Activated naive CD4-positive, alpha-beta T cell treated with anti-CD3 and anti-CD28 coated beads for 36 hours (primary cell): ENCODE results near the gene MRPL51. TPM values are rescaled to one million over a fixed set of nuclear protein-coding genes. Genes with fewer than 3 reads are reported as not detected.
A peak's percentile ranks its signal among the peaks of the same experiment; 100 is the strongest.

ENCODE experiments used
- CTCF ChIA-PET: fragments of 350-600 bp; sonication (Branson Sonifier 250); formaldehyde crosslinking; loops from one replicate; lab custom pipeline; 2021; ENCODE audit warnings: antibody characterized with exemption; lab: Charles Lee
- DNase-seq: peaks from one replicate; pipeline ENCODE4 v3.0.0-alpha.2; 2020
- H3K27ac Mint-ChIP-seq: one replicate; pipeline ENCODE4 v1.8.0; 2021; ENCODE audit warnings: mild to moderate bottlenecking, mixed read lengths
- H3K27me3 Mint-ChIP-seq: one replicate; pipeline ENCODE4 v1.8.0; 2021; ENCODE audit warnings: low read depth, mixed read lengths
- H3K36me3 Mint-ChIP-seq: one replicate; pipeline ENCODE4 v1.8.0; 2021; ENCODE audit warnings: low read depth, mixed read lengths
- H3K4me1 Mint-ChIP-seq: one replicate; pipeline ENCODE4 v1.8.0; 2021; ENCODE audit warnings: low read depth, mixed read lengths
- H3K4me3 Mint-ChIP-seq: one replicate; pipeline ENCODE4 v1.8.0; 2021; ENCODE audit warnings: mild to moderate bottlenecking, moderate library complexity, mixed read lengths
- H3K9me3 Mint-ChIP-seq: one replicate; pipeline ENCODE4 v1.8.0; 2021; ENCODE audit warnings: mixed read lengths
- intact Hi-C: fragments of 100-400 bp; cut with micrococcal nuclease; formaldehyde crosslinking; loops from one replicate; pipeline ENCODE4 v1.15.1; 2023
- total RNA-seq, 2 experiments: library from RNA; stranded (reverse); gene quantifications; one replicate each; pipeline ENCODE4 v1.2.3, GENCODE V29; 2021

Gene MRPL51
- total RNA-seq, 2 experiments from 2014 or later: 273 to 278 TPM

DNA sequence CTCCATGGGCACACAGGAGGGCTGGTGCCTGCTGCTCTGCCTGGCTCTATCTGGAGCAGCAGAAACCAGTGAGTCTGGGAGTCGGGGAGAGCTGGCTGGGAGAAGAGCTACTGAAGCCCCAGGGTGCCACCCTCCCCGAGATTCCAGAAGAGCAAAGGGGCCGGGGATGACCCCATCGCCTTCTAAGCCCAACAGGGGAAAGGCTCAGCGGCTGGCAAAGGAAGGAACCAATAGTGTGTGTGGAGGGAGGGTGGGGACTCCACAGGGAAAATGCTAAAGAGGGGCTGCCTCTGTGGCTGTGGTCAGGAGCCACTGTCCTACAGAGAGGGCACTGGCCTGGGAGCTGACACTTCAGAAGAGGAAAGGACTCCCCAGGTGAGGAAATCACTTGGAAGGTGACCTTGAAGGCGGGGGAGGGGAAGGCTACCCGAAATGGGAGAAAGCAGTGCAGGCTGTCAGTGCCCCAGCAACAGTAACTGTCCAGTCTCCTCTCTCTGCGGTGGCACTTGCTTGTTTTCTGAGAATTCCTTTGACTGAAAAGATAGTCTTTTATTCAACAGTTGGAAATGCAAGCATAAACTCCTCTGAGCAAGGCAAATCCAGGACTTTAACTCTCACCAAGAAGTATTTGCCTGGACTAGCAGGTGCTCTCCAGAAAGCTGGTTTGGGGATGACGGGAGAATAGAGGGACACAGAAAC lies 40.7 kb downstream of the MRPL51 start:
- CTCF ChIA-PET: interaction anchor here (1.0 to 4.2 kb wide), 4 partner anchors 8 to 27 kb away, joined by 3 to 31 read pairs (median 26); partner anchors contain the start of gene CD27
- Mint-ChIP-seq H3K4me1 (peaks cover 66% of the 10 kb centered on the region), H3K4me3 (peak overlapping the region; percentile 98), H3K27ac (peak overlapping the region; percentile 98), H3K36me3 (peaks cover 83% of the 10 kb centered on the region), H3K9me3 (no peaks in the 10 kb centered on the region), H3K27me3 (no peaks in the 10 kb centered on the region)
- intact Hi-C loops: loop anchor here (1.0 kb wide), 4 partner anchors 8 to 80 kb away; partner anchors contain the start of gene CD27
- no peak for DNase-seq

DNA sequence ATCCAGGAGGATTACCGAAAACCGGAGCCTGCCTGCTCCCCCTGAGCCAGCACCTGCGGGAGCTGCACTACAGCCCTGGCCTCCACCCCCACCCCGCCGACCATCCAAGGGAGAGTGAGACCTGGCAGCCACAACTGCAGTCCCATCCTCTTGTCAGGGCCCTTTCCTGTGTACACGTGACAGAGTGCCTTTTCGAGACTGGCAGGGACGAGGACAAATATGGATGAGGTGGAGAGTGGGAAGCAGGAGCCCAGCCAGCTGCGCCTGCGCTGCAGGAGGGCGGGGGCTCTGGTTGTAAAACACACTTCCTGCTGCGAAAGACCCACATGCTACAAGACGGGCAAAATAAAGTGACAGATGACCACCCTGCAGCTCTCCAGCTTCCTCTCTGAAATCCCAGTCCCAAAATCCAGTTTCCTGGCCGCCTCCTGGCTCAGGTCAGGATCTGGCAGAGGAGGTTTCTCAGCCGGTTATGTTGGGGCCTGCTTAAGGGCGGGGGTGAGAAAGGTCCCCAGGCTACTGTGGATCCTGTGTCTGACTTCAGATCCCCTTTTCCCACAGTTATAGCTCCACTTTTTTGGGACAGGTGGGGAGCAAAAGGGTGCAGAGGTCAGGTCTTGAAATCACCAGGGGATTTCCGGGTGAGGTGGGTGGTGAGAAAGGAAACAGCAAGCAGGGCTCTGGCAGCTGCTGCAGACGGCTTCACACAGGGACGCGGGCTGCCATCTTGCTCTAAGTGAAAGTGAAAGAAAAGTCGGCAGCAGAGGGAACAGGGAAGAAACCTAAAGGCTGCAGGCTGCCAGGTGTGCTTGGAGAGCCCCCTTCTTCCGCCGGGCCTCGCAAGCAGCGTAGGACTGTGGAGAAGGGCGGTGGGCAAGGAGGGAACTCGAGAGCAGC lies 41.5 kb downstream of the MRPL51 start, which contains the start of gene TAPBPL:
TSS of gene TAPBPL (plus strand) at position 695 of the 897 bp plus-strand sequence. CDS start 207 bp downstream, outside the sequence.
- no peaks in the 10 kb centered on the region for H3K9me3 Mint-ChIP-seq
- H3K27ac Mint-ChIP-seq: peak within 1 kb of the TSS; percentile 98
- H3K36me3 Mint-ChIP-seq: peaks cover 82% of the 10 kb centered on the region
- H3K4me3 Mint-ChIP-seq: peak within 1 kb of the TSS; percentile 98
- peaks cover 65% of the 10 kb centered on the region for H3K4me1 Mint-ChIP-seq
- CTCF ChIA-PET: interaction anchor here (0.5 to 4.2 kb wide), 7 partner anchors 10 to 419 kb away, joined by 3 to 31 read pairs (median 4); no protein-coding TSS in a partner anchor
- H3K27me3 Mint-ChIP-seq: no peaks in the 10 kb centered on the region
- intact Hi-C loops: loop anchor here (1.0 kb wide), 4 partner anchors 7 to 81 kb away; partner anchors contain the start of gene CD27
- peak; percentile 93 for DNase-seq

DNA sequence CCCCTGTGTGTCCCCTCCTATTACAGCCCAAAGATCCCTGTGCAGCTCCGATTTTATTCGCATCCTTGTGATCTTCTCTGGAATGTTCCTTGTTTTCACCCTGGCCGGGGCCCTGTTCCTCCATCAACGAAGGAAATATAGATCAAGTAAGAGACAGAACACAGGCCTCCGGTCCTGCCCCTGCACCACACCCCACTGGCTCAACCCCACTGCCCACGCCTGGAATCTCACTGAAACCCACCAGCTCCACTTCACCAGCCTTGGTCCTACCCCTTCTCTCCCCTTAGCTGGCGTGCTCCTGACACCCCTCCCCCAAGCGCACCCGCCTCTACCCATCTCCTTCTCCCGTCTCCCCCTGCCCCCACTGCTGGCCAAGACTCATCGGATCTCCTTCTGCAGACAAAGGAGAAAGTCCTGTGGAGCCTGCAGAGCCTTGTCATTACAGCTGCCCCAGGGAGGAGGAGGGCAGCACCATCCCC lies 42.2 kb downstream of the MRPL51 start:
- intact Hi-C loops: no loop called here
- Mint-ChIP-seq H3K9me3 (no peaks in the 10 kb centered on the region), H3K4me3 (peak overlapping the region; percentile 98), H3K36me3 (peaks cover 81% of the 10 kb centered on the region), H3K27ac (peak overlapping the region; percentile 98), H3K27me3 (no peaks in the 10 kb centered on the region), H3K4me1 (peaks cover 67% of the 10 kb centered on the region)
- CTCF ChIA-PET: interaction anchor here (0.6 to 4.2 kb wide), 5 partner anchors 11 to 26 kb away, joined by 3 to 31 read pairs (median 25); no protein-coding TSS in a partner anchor
- DNase-seq: peak; percentile 63

DNA sequence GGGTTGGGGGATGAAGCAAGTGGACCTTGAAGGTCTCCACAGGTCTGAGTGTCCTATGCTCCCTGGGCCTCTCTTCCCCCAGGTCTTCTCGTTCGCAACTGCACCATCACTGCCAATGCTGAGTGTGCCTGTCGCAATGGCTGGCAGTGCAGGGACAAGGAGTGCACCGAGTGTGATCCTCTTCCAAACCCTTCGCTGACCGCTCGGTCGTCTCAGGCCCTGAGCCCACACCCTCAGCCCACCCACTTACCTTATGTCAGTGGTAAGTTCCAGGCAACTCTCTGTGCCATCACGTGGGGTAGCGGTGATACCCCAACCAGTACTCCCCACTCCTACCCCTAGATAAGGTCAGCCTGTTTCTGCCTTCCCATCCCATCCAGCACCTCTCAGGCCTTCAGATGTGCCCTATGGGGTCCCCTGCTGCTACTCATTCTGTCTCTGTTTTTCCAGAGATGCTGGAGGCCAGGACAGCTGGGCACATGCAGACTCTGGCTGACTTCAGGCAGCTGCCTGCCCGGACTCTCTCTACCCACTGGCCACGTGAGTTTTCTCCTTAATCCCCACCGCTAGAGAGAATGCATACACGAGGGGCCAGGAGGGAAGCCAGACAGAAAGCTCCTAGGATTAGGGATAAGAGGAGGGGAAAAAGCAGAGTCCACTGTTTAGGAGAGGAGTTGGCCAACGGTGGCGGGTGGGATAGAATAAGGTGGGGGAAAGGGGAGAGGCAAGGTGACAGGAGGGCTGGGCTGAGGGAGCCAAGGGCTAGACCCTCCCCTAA lies 42.8 kb downstream of the MRPL51 start:
- Mint-ChIP-seq H3K27ac (peak overlapping the region; percentile 98), H3K4me3 (peak overlapping the region; percentile 98), H3K36me3 (peaks cover 82% of the 10 kb centered on the region), H3K4me1 (peaks cover 66% of the 10 kb centered on the region), H3K9me3 (no peaks in the 10 kb centered on the region), H3K27me3 (no peaks in the 10 kb centered on the region)
- intact Hi-C loops: no loop called here
- no peak for DNase-seq
- CTCF ChIA-PET: interaction anchor here (0.6 to 4.2 kb wide), 5 partner anchors 15 to 115 kb away, joined by 3 to 31 read pairs (median 3); no protein-coding TSS in a partner anchor

DNA sequence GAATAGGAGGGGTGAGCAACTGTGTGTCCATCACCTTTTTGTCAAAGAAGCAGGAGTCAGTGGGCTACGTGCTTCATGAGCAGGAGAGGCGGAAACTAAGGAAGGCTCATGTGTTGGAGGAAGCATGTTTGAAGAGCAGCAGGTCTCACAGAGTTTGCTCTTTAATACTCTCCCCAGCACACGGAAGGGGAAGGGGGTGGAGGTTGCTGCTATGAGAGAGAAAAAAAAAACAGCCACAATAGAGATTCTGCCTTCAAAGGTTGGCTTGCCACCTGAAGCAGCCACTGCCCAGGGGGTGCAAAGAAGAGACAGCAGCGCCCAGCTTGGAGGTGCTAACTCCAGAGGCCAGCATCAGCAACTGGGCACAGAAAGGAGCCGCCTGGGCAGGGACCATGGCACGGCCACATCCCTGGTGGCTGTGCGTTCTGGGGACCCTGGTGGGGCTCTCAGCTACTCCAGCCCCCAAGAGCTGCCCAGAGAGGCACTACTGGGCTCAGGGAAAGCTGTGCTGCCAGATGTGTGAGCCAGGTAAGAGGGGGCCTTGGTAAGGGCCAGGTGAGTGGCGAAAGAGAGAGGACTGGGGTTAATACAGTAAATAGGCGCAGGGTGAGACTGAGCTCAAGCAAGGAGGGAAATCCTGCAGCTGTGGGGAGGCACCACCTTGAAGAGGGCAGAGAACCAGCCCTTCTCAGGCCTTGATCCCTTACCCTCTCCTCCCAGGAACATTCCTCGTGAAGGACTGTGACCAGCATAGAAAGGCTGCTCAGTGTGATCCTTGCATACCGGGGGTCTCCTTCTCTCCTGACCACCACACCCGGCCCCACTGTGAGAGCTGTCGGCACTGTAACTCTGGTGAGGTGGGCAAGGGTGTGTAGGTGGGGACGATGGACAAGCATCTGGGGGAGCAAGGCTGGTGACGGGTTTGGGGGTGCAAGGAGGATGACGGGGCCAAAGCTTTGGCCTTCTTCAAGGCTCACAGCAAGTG lies 48.1 kb downstream of the MRPL51 start, which contains the start of gene CD27:
TSS of gene CD27 (plus strand) at position 252 of the 985 bp plus-strand sequence. CDS start at position 393, 141 bp downstream.
- Mint-ChIP-seq H3K4me1 (peaks cover 67% of the 10 kb centered on the region), H3K9me3 (no peaks in the 10 kb centered on the region), H3K27me3 (no peaks in the 10 kb centered on the region), H3K36me3 (peaks cover 48% of the 10 kb centered on the region), H3K4me3 (peak within 1 kb of the TSS; percentile 92), H3K27ac (peak within 1 kb of the TSS; percentile 98)
- CTCF ChIA-PET: interaction anchor here (1.0 to 15.7 kb wide), 8 partner anchors 8 to 26 kb away, joined by 3 to 159 read pairs (median 6); partner anchors contain the start of gene VAMP1
- intact Hi-C loops: loop anchor here (1.0 to 10.0 kb wide), 2 partner anchors 7 to 510 kb away; partner anchors contain the start of genes PTPN6 and TAPBPL
- DNase-seq: peak; percentile 53

DNA sequence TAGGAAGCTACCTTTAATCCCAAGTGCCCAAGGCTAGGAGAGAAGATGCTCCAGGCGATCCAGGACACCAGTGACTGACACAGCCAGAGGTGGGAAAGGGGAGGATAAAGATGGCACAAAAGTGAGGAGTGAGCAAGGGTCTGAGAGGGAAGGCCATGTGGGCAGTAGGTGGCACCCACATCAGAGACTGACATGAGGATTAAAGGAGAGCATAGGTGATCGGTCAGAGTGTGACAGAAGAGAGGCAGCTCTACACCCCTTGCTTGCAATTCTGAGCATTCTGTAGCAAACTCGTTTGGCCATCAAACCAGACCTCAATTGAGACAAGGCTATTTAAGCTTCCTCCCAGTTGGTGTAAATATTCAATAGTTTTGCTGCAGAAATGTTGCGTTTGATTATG lies 49.0 kb downstream of the MRPL51 start:
- no peak for DNase-seq
- CTCF ChIA-PET: interaction anchor here (0.6 to 15.7 kb wide), 7 partner anchors 9 to 100 kb away, joined by 3 to 159 read pairs (median 4); no protein-coding TSS in a partner anchor

DNA sequence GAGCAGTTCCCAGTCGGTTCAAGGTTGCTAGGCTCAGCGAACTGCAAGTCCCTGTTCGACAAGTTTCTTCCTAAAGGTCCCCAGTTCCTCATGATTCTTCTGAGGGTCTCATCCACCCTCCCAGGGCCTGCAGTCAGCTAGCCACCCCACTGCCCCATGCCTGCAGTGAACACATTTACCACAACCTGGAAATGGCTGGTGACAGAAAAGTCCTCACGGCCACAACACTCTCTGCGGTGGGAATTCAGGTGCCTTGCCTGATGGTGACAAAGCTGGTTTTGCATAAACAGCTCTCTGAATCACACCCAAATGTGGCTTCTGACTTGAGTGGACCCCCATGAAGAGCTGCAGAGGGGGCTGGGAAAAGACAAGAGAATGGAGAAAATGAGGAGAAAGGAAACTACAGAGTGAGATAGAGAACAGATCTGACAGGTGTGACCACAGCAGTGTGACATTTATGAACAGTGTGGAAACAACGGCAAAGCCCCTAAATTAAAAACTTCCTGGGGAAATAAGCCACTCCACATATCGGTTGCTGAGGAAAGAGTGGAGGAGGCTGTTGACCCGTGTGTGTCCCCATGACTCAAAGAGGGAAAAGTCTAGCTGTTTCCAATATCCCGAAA lies 49.6 kb downstream of the MRPL51 start:
- H3K4me3 Mint-ChIP-seq: peak overlapping the region; percentile 92
- peaks cover 74% of the 10 kb centered on the region for H3K4me1 Mint-ChIP-seq
- DNase-seq: peak; percentile 79
- H3K27ac Mint-ChIP-seq: peak overlapping the region; percentile 98
- peaks cover 40% of the 10 kb centered on the region for H3K36me3 Mint-ChIP-seq
- intact Hi-C loops: loop anchor here (1.0 to 10.0 kb wide), 4 partner anchors 9 to 511 kb away; partner anchors contain the start of gene PTPN6
- no peaks in the 10 kb centered on the region for H3K27me3 Mint-ChIP-seq
- CTCF ChIA-PET: interaction anchor here (0.6 to 15.7 kb wide), 9 partner anchors 9 to 115 kb away, joined by 3 to 159 read pairs (median 3); partner anchors contain the start of gene VAMP1
- H3K9me3 Mint-ChIP-seq: no peaks in the 10 kb centered on the region

More for the DNA sequence above, 49.0 kb downstream of the MRPL51 start:
- H3K9me3 Mint-ChIP-seq: no peaks in the 10 kb centered on the region
- H3K27me3 Mint-ChIP-seq: no peaks in the 10 kb centered on the region
- H3K36me3 Mint-ChIP-seq: peaks cover 46% of the 10 kb centered on the region
- H3K27ac Mint-ChIP-seq: peak overlapping the region; percentile 98
- peak overlapping the region; percentile 92 for H3K4me3 Mint-ChIP-seq
- peaks cover 69% of the 10 kb centered on the region for H3K4me1 Mint-ChIP-seq
- intact Hi-C loops: loop anchor here (1.0 to 10.0 kb wide), 2 partner anchors 8 to 511 kb away; partner anchors contain the start of genes PTPN6 and TAPBPL

DNA sequence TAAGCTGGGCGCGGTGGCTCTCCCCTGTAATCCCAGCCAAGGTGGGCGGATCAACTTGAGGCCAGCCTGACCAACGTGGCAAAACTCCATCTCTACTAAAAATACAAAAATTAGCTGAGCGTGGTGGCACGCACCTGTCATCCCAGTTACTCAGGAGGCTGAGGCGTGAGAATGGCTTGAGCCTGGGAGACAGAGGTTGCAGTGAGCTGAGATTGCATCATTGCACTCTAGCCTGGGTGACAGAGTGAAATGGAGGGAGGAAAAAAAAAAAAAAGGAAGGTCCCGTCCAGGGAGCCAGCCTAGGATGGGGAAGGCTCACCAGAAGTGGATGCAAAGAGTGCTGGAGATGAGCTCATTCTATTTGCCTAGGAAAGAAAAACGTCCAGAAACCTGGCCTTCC lies 50.2 kb downstream of the MRPL51 start:
- intact Hi-C loops: loop anchor here (1.0 to 10.0 kb wide), 4 partner anchors 9 to 512 kb away; partner anchors contain the start of gene PTPN6

More for the DNA sequence above, 50.2 kb downstream of the MRPL51 start:
- H3K27me3 Mint-ChIP-seq: no peaks in the 10 kb centered on the region
- H3K27ac Mint-ChIP-seq: peak overlapping the region; percentile 98
- no peaks in the 10 kb centered on the region for H3K9me3 Mint-ChIP-seq
- H3K4me3 Mint-ChIP-seq: peak overlapping the region; percentile 92
- CTCF ChIA-PET: interaction anchor here (0.6 to 15.7 kb wide), 6 partner anchors 10 to 159 kb away, joined by 3 to 159 read pairs (median 16); partner anchors contain the start of gene VAMP1
- H3K36me3 Mint-ChIP-seq: peaks cover 36% of the 10 kb centered on the region
- H3K4me1 Mint-ChIP-seq: peaks cover 70% of the 10 kb centered on the region
- DNase-seq: no peak
